Duodenal mucosa (tissue), 2 donors: Measurements from ENCODE around the gene ADAMTS2.
A peak's percentile ranks its signal among the peaks of the same experiment; 100 is the strongest.

Experiments
- H3K27ac ChIP-seq: one replicate; pipeline ENCODE4 v1.7.0; 2013; ENCODE audit warnings: low read depth, low read length
- H3K27me3 ChIP-seq, 2 donors: one replicate each; pipeline ENCODE4 v1.7.0; 2013; ENCODE audit warnings: low read length in 2 of 2, control low read depth in 1 of 2; ENCODE audit not compliant: insufficient read depth in 2 of 2, control insufficient read depth in 1 of 2
- H3K36me3 ChIP-seq, 2 donors: one replicate each; pipeline ENCODE4 v1.7.0; 2013; ENCODE audit warnings: low read length in 2 of 2, control low read depth in 1 of 2; ENCODE audit not compliant: insufficient read depth in 2 of 2, control insufficient read depth in 1 of 2
- H3K4me1 ChIP-seq, 2 donors: one replicate each; pipeline ENCODE4 v1.7.0; 2013; ENCODE audit warnings: low read length in 2 of 2, control low read depth in 1 of 2; ENCODE audit not compliant: insufficient read depth in 2 of 2, control insufficient read depth in 1 of 2
- H3K4me3 ChIP-seq, 2 donors: one replicate each; pipeline ENCODE4 v1.7.0; 2013; ENCODE audit warnings: low read length in 2 of 2, low read depth in 1 of 2
- H3K9ac ChIP-seq, 2 donors: one replicate each; pipeline ENCODE4 v1.7.0; 2013; ENCODE audit warnings: low read length in 2 of 2, low read depth in 1 of 2
- H3K9me3 ChIP-seq, 2 donors: one replicate each; pipeline ENCODE4 v1.7.0; 2013; ENCODE audit warnings: low read length in 2 of 2, control low read depth in 1 of 2; ENCODE audit not compliant: control insufficient read depth in 1 of 2

ADAMTS2 gene

GRCh38 chr5:179357031-179357430, 11.8 kb upstream of the ADAMTS2 start:
- Histone ChIP-seq H3K9ac (no peak overlapping the region), H3K4me3 (no peak overlapping the region), H3K27ac (no peak overlapping the region), H3K36me3 (no peaks in the 10 kb centered on the region), H3K9me3 (peaks cover 0 to 5% of the 10 kb centered on the region in 2 donors), H3K4me1 (peaks cover 0 to 3% of the 10 kb centered on the region in 2 donors), H3K27me3 (no peaks in the 10 kb centered on the region)

- no peaks in the 10 kb centered on the region for H3K27me3 ChIP-seq
- H3K9ac ChIP-seq = no peak overlapping the region
- no peak overlapping the region for H3K4me3 ChIP-seq
- peaks cover 0 to 5% of the 10 kb centered on the region in 2 donors for H3K9me3 ChIP-seq
- H3K4me1 ChIP-seq = peaks cover 0 to 3% of the 10 kb centered on the region in 2 donors
- no peaks in the 10 kb centered on the region for H3K36me3 ChIP-seq
- no peak overlapping the region for H3K27ac ChIP-seq
These were observed 11.0 kb upstream of the ADAMTS2 start for GRCh38 chr5:179355976-179356974.

- Histone ChIP-seq H3K4me1 (peaks cover 0 to 3% of the 10 kb centered on the region in 2 donors), H3K36me3 (no peaks in the 10 kb centered on the region), H3K9me3 (peaks cover 0 to 5% of the 10 kb centered on the region in 2 donors), H3K27ac (no peak overlapping the region), H3K4me3 (no peak overlapping the region), H3K27me3 (no peaks in the 10 kb centered on the region), H3K9ac (no peak overlapping the region)
These were observed 9.1 kb upstream of the ADAMTS2 start for GRCh38 chr5:179354305-179354882.

GRCh38 chr5:179348843-179349242, 3.6 kb upstream of the ADAMTS2 start:
- Histone ChIP-seq H3K4me3 (no peak overlapping the region), H3K27ac (no peak overlapping the region), H3K36me3 (no peaks in the 10 kb centered on the region), H3K9me3 (no peaks in the 10 kb centered on the region), H3K4me1 (no peaks in the 10 kb centered on the region), H3K9ac (no peak overlapping the region), H3K27me3 (peaks cover 13 to 22% of the 10 kb centered on the region in 2 donors)

- H3K36me3 ChIP-seq = no peaks in the 10 kb centered on the region
- H3K4me3 ChIP-seq = no peak overlapping the region
- no peak overlapping the region for H3K9ac ChIP-seq
- no peak overlapping the region for H3K27ac ChIP-seq
- H3K27me3 ChIP-seq = peaks cover 21 to 27% of the 10 kb centered on the region in 2 donors
- no peaks in the 10 kb centered on the region for H3K4me1 ChIP-seq
- H3K9me3 ChIP-seq = no peaks in the 10 kb centered on the region
These were observed 2.8 kb upstream of the ADAMTS2 start for GRCh38 chr5:179348011-179348530.

GRCh38 chr5:179347581-179347980, 2.3 kb upstream of the ADAMTS2 start:
- Histone ChIP-seq H3K9ac (no peak overlapping the region), H3K36me3 (no peaks in the 10 kb centered on the region), H3K27ac (no peak overlapping the region), H3K4me3 (no peak overlapping the region), H3K4me1 (no peaks in the 10 kb centered on the region), H3K27me3 (peaks cover 24 to 32% of the 10 kb centered on the region in 2 donors), H3K9me3 (no peaks in the 10 kb centered on the region)

GRCh38 chr5:179346875-179347274, 1.6 kb upstream of the ADAMTS2 start:
- Histone ChIP-seq H3K36me3 (no peaks in the 10 kb centered on the region), H3K4me3 (no peak overlapping the region), H3K27ac (no peak overlapping the region), H3K9ac (no peak overlapping the region), H3K4me1 (no peaks in the 10 kb centered on the region), H3K9me3 (no peaks in the 10 kb centered on the region), H3K27me3 (peaks cover 24 to 33% of the 10 kb centered on the region in 2 donors)

- no peaks in the 10 kb centered on the region for H3K9me3 ChIP-seq
- H3K27ac ChIP-seq = no peak overlapping the region
- peaks cover 24 to 33% of the 10 kb centered on the region in 2 donors for H3K27me3 ChIP-seq
- no peaks in the 10 kb centered on the region for H3K36me3 ChIP-seq
- H3K4me1 ChIP-seq = no peaks in the 10 kb centered on the region
- no peak overlapping the region for H3K9ac ChIP-seq
- no peak overlapping the region for H3K4me3 ChIP-seq
These were observed 1.1 kb upstream of the ADAMTS2 start for GRCh38 chr5:179346401-179346800.

GRCh38 chr5:179345183-179345432, 153 bp downstream of the ADAMTS2 start:
- H3K27me3 ChIP-seq = peaks cover 24 to 33% of the 10 kb centered on the region in 2 donors
- H3K36me3 ChIP-seq = no peaks in the 10 kb centered on the region
- H3K9me3 ChIP-seq = no peaks in the 10 kb centered on the region
- no peak overlapping the region for H3K4me3 ChIP-seq
- no peak overlapping the region for H3K9ac ChIP-seq
- H3K4me1 ChIP-seq = no peaks in the 10 kb centered on the region
- no peak overlapping the region for H3K27ac ChIP-seq

- H3K9ac ChIP-seq = no peak overlapping the region
- no peak overlapping the region for H3K27ac ChIP-seq
- H3K9me3 ChIP-seq = no peaks in the 10 kb centered on the region
- peaks cover 24 to 33% of the 10 kb centered on the region in 2 donors for H3K27me3 ChIP-seq
- peak overlapping the region; percentile 35 to 50 for H3K4me3 ChIP-seq
- no peaks in the 10 kb centered on the region for H3K4me1 ChIP-seq
- H3K36me3 ChIP-seq = no peaks in the 10 kb centered on the region
These were observed 654 bp downstream of the ADAMTS2 start for GRCh38 chr5:179344431-179345182.
